COR-L47 (cell line): ENCODE results near the gene APEX2.
"Not testable (repeated sequence)": the region's sequence is repeated elsewhere in the genome, so short reads cannot be mapped to it uniquely, and the experiment has no call there.

ENCODE experiments used
- DNase-seq: peaks from one replicate; lab custom pipeline; 2025; lab: John Stamatoyannopoulos, UW

APEX2 gene

GRCh38 chrX:55011294-55011693 lies 11.1 kb downstream of the APEX2 start:
- no peak for DNase-seq

- no peak for DNase-seq
Observed at GRCh38 chrX:55014897-55015299, 14.7 kb downstream of the APEX2 start.

GRCh38 chrX:55026143-55026542 lies 26.0 kb downstream of the APEX2 start:
- no peak for DNase-seq

- DNase-seq: no peak
Observed at GRCh38 chrX:55026840-55027239, 26.7 kb downstream of the APEX2 start.

GRCh38 chrX:55028040-55028439 lies 27.9 kb downstream of the APEX2 start:
- DNase-seq: no peak

- no peak for DNase-seq
Observed at GRCh38 chrX:55028611-55029010, 28.4 kb downstream of the APEX2 start.

- DNase-seq: no peak
Observed at GRCh38 chrX:55029291-55029690, 29.1 kb downstream of the APEX2 start.

GRCh38 chrX:55030271-55031205 lies 30.4 kb downstream of the APEX2 start, which contains the start of gene ALAS2:
TSS of gene ALAS2 (minus strand) at chrX:55030977. CDS start at chrX:55026000, 4,977 bp downstream.
- no peak for DNase-seq

GRCh38 chrX:55033429-55033828 lies 33.3 kb downstream of the APEX2 start:
- DNase-seq: no peak

- DNase-seq: no peak
Observed at GRCh38 chrX:55039471-55039870, 39.3 kb downstream of the APEX2 start.

- no peak for DNase-seq
Observed at GRCh38 chrX:55041514-55041913, 41.4 kb downstream of the APEX2 start.

GRCh38 chrX:55050599-55050998 lies 50.4 kb downstream of the APEX2 start:
- DNase-seq: not testable (repeated sequence)

GRCh38 chrX:55056820-55057674 lies 56.9 kb downstream of the APEX2 start:
- DNase-seq: no peak

GRCh38 chrX:55057675-55058249 lies 57.6 kb downstream of the APEX2 start:
- no peak for DNase-seq
